GM12801 (cell line): ENCODE results near the gene USP3.

ENCODE experiments used
- CTCF ChIP-seq: IDR thresholded peaks from one replicate; pipeline ENCODE4 v1.5.1; 2011; ENCODE audit warnings: control low read depth; ENCODE audit not compliant: insufficient read length; ENCODE audit errors: extremely low read depth

USP3 gene

DNA sequence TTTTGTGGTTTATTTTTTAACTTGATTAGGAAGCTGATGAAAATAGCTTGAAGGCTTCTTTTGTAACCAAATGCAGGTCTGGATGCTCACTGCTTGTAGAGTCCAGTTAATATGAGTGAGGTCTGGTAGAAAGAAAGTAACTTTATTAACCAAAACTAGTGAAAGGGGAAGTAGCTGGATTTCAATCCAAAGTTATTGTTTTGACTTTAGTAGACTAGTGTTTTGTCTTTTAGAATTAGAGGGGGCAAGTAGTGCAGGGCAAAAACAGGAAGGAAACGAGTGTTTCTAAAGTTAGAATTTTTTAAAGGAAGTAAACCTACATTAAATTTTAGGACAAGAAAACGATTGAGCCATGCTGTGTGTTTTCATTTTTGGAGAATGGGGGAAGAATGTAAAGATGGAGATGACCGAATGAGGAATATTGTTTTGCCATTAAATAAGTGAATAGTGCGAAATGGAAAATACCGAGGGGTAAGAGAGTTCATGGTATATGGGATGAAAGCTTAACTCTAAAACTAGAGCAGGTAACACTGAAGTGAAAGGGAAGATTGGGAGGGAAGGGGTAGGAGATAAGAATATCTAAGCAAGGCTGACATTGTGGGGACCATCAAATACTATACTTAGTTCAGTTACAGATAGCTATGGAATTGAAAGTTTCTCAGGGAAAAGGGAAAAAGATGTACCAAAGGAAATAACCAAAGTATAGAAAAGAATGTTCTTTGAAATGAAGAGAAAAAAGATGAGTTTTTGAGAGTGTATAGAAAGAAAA, 40.0 kb downstream of the USP3 start:
- TF ChIP-seq CTCF: no peak

- TF ChIP-seq CTCF: no peak
These were observed 41.1 kb downstream of the USP3 start for GRCh38 chr15:63545520-63545919.

DNA sequence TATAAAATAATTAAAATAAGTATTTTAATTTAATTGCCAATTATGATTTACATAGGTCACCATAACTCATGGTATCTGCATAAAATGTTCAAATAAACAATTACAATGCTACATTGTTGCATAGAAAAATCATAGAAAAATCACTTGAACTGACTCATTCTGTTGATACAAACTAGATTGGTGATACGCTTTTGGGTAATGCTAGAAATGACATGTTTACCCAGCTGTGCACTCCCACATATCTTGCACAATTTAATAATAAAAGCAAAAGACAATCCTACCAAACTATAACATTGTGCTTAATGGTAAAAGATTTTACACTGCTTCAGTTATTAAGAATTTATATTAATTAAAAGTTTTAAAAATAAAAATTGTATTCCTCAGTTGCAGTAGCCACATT, 47.0 kb downstream of the USP3 start:
- no peak for TF ChIP-seq CTCF

DNA sequence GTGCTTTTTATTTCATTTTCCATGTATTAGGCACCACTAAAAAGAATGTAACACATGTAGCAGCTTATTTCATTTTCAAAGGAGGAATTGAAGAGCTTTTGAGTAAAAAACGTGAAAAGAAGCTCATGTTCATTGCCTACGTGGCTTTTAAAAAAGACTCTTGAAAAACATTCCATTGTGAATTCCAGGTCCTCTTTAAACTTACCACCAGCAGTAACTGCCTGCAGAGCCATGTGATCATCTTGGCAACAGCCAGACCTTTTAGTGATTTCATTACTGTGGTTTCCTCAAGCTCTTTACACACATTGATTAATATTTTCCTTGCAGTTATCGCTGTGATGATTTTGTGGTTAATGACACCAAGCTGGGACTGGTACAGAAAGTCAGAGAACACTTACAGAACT, 49.0 kb downstream of the USP3 start:
- TF ChIP-seq CTCF: no peak

DNA sequence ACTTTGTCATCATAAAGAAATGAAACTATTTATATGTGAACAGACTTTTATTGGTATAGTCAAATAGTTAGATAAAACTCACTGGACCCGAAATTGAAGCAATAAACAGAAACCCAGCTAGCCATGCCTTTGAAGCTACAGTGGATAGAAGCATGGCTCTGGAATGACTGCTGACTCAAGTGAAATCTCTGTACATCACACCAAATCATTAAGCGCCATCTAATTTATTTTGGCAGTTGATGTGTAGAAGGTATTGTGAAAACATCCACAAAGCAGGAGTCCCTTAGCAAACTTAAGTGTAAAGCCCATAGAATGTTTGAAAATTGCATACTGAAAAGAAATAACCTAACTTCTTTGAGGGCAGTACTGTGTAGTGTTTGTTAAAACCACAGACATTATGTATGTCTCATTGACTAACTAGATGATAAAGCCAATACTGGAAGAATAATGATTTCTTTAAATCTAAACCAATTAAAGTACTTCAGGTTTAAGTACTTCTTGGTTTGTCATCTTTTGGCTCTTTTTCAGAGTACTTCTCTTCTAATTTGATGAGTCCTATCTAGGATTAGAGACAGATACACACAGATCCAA, 50.0 kb downstream of the USP3 start:
- TF ChIP-seq CTCF: no peak

DNA sequence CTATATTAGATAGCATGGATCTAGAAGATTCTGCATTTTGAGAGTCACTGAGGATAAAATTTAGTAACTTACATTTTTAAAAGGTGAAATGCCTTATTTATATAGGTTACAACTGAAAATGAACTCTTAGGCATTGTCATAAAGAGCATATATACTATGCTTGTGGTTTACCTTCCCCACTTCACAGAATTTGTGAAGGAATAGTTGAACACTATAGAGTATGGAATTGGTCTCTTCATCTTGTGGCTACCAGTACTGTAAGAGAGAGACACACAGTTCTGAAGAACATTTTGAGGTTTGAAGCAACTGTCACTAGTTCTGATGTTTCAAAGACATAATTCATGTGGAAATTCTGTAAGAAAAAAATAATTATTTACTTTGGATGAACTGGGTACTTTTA, 51.1 kb downstream of the USP3 start:
- no peak for TF ChIP-seq CTCF

DNA sequence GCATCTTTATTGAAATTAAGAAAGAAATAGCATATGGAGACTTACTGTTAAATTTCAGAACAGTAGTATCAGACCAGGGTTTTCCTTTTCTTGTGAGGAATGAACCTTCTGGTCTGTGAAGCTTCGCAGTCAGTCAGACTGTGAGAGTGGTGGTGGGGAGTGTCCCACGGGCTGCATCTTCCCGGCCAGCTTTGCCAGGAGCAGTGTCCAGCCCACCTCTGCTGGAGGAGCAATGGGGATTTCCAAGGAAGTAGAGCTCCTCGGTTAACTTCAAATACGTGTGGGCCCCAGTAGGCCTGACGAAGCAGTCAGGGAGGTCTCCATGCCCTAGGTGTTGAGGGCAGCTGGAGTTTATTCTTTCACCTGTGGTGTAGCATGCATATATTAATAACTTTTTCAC, 51.9 kb downstream of the USP3 start:
- no peak for TF ChIP-seq CTCF
